Measurements from ENCODE around the gene SLC35A4.
"Not testable (repeated sequence)": the region's sequence is repeated elsewhere in the genome, so short reads cannot be mapped to it uniquely, and the experiment has no call there.

SLC35A4 gene

GRCh38 chr5:140566665-140567064 is 2.0 kb downstream of the SLC35A4 start:
- H3K4me1 ChIP-seq = no peaks in the 10 kb centered on the region
- H3K36me3 ChIP-seq (replicated peaks) = no peaks in the 10 kb centered on the region
- in situ Hi-C loops (cut with MboI; ENCODE audit: low sequenced_read_pairs) = no loop called here
- DNase-seq (ENCODE audit: low spot score in 2 of 2) = no peak
- no peaks in the 10 kb centered on the region for H3K27me3 ChIP-seq (ENCODE audit: low read depth)
- no peaks in the 10 kb centered on the region for H3K9me3 ChIP-seq
- no peak overlapping the region for H3K4me3 ChIP-seq

GRCh38 chr5:140567136-140567818 is 2.6 kb downstream of the SLC35A4 start:
- no peaks in the 10 kb centered on the region for H3K9me3 ChIP-seq
- DNase-seq (ENCODE audit: low spot score in 2 of 2) = no peak
- in situ Hi-C loops (cut with MboI; ENCODE audit: low sequenced_read_pairs) = no loop called here
- H3K4me3 ChIP-seq = no peak overlapping the region
- no peaks in the 10 kb centered on the region for H3K36me3 ChIP-seq (replicated peaks)
- H3K27me3 ChIP-seq (ENCODE audit: low read depth) = no peaks in the 10 kb centered on the region
- H3K4me1 ChIP-seq = no peaks in the 10 kb centered on the region

DNA sequence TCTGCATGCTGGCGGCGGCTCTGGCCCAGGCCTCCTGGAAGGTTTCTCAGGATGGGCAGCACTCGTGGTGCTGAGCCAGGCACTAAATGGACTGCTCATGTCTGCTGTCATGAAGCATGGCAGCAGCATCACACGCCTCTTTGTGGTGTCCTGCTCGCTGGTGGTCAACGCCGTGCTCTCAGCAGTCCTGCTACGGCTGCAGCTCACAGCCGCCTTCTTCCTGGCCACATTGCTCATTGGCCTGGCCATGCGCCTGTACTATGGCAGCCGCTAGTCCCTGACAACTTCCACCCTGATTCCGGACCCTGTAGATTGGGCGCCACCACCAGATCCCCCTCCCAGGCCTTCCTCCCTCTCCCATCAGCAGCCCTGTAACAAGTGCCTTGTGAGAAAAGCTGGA is 3.2 kb downstream of the SLC35A4 start:
- no peaks in the 10 kb centered on the region for H3K4me1 ChIP-seq
- no peak for DNase-seq (ENCODE audit: low spot score in 2 of 2)
- no peaks in the 10 kb centered on the region for H3K9me3 ChIP-seq
- no peak overlapping the region for H3K4me3 ChIP-seq
- no peaks in the 10 kb centered on the region for H3K27me3 ChIP-seq (ENCODE audit: low read depth)
- no peaks in the 10 kb centered on the region for H3K36me3 ChIP-seq (replicated peaks)
- in situ Hi-C loops (cut with MboI; ENCODE audit: low sequenced_read_pairs) = no loop called here

DNA sequence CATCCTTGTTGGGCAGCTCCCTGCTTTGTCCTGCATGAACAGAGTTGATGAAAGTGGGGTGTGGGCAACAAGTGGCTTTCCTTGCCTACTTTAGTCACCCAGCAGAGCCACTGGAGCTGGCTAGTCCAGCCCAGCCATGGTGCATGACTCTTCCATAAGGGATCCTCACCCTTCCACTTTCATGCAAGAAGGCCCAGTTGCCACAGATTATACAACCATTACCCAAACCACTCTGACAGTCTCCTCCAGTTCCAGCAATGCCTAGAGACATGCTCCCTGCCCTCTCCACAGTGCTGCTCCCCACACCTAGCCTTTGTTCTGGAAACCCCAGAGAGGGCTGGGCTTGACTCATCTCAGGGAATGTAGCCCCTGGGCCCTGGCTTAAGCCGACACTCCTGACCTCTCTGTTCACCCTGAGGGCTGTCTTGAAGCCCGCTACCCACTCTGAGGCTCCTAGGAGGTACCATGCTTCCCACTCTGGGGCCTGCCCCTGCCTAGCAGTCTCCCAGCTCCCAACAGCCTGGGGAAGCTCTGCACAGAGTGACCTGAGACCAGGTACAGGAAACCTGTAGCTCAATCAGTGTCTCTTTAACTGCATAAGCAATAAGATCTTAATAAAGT is 3.9 kb downstream of the SLC35A4 start:
- Histone ChIP-seq H3K9me3 (no peaks in the 10 kb centered on the region), H3K36me3 (replicated peaks) (no peaks in the 10 kb centered on the region), H3K27me3 (ENCODE audit: low read depth) (no peaks in the 10 kb centered on the region), H3K4me1 (no peaks in the 10 kb centered on the region), H3K4me3 (no peak overlapping the region)
- no peak for DNase-seq (ENCODE audit: low spot score in 2 of 2)
- in situ Hi-C loops (cut with MboI; ENCODE audit: low sequenced_read_pairs) = no loop called here

GRCh38 chr5:140569197-140569596 is 4.6 kb downstream of the SLC35A4 start:
- Histone ChIP-seq H3K4me1 (no peaks in the 10 kb centered on the region), H3K36me3 (replicated peaks) (no peaks in the 10 kb centered on the region), H3K9me3 (no peaks in the 10 kb centered on the region), H3K4me3 (no peak overlapping the region), H3K27me3 (ENCODE audit: low read depth) (no peaks in the 10 kb centered on the region)
- in situ Hi-C loops (cut with MboI; ENCODE audit: low sequenced_read_pairs) = no loop called here
- DNase-seq (ENCODE audit: low spot score in 2 of 2) = no peak

GRCh38 chr5:140570058-140570457 is 5.4 kb downstream of the SLC35A4 start:
- Histone ChIP-seq H3K27me3 (ENCODE audit: low read depth) (no peaks in the 10 kb centered on the region), H3K4me1 (no peaks in the 10 kb centered on the region), H3K36me3 (replicated peaks) (no peaks in the 10 kb centered on the region), H3K4me3 (no peak overlapping the region), H3K9me3 (no peaks in the 10 kb centered on the region)
- DNase-seq (ENCODE audit: low spot score in 2 of 2) = no peak
- in situ Hi-C loops (cut with MboI; ENCODE audit: low sequenced_read_pairs) = no loop called here

DNA sequence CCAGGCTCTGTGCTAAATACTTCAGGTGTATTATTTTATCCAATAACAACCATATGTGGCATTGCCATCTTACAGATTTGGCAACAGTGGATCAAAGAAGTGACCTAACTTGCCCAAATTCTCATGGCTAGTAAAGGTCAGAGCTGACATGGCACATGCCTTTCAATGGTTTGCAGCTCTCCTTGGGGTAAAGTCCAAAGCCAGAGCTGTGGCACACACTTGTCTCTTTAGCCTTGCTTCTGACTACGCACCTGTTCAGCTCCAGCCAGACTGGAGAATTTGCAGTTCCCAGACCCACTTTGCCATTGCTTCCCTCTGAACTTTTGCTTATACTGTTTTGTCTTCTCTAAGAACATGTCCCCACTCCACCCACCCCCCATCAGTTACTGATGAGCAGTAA is 5.9 kb downstream of the SLC35A4 start:
- DNase-seq (ENCODE audit: low spot score in 2 of 2) = no peak
- Histone ChIP-seq H3K9me3 (no peaks in the 10 kb centered on the region), H3K27me3 (ENCODE audit: low read depth) (no peaks in the 10 kb centered on the region), H3K4me1 (no peaks in the 10 kb centered on the region), H3K36me3 (replicated peaks) (no peaks in the 10 kb centered on the region), H3K4me3 (no peak overlapping the region)
- in situ Hi-C loops (cut with MboI; ENCODE audit: low sequenced_read_pairs) = no loop called here

DNA sequence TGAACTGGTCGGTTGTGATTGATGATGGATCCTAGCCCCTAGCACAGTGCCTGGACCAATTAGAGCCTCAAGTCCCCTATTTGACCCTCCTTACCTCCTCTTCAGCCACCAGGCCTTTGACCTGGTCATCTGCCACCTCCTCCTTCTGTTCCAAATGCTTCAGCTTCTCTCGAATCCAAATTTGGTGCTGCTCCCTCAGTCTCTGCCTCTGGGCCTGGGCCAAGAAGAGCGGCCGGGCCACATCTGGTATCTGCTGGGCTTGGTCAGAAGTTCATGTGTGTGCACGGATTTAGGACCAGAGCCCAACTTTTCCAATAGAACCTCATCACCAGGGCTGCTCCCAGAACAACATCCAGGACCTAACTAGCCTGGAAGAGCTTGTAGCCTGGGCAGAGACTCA is 6.5 kb downstream of the SLC35A4 start:
- H3K4me1 ChIP-seq = no peaks in the 10 kb centered on the region
- H3K27me3 ChIP-seq (ENCODE audit: low read depth) = no peaks in the 10 kb centered on the region
- in situ Hi-C loops (cut with MboI; ENCODE audit: low sequenced_read_pairs) = no loop called here
- no peaks in the 10 kb centered on the region for H3K9me3 ChIP-seq
- no peak overlapping the region for H3K4me3 ChIP-seq
- H3K36me3 ChIP-seq (replicated peaks) = no peaks in the 10 kb centered on the region
- DNase-seq (ENCODE audit: low spot score in 2 of 2) = no peak

GRCh38 chr5:140573683-140574082 is 9.1 kb downstream of the SLC35A4 start:
- Histone ChIP-seq H3K4me3 (no peak overlapping the region), H3K4me1 (no peaks in the 10 kb centered on the region), H3K27me3 (ENCODE audit: low read depth) (no peaks in the 10 kb centered on the region), H3K9me3 (no peaks in the 10 kb centered on the region), H3K36me3 (replicated peaks) (no peaks in the 10 kb centered on the region)
- in situ Hi-C loops (cut with MboI; ENCODE audit: low sequenced_read_pairs) = no loop called here
- no peak for DNase-seq (ENCODE audit: low spot score in 2 of 2)

GRCh38 chr5:140574165-140574564 is 9.5 kb downstream of the SLC35A4 start:
- in situ Hi-C loops (cut with MboI; ENCODE audit: low sequenced_read_pairs) = no loop called here
- no peaks in the 10 kb centered on the region for H3K9me3 ChIP-seq
- H3K4me1 ChIP-seq = no peaks in the 10 kb centered on the region
- H3K4me3 ChIP-seq = no peak overlapping the region
- H3K27me3 ChIP-seq (ENCODE audit: low read depth) = no peaks in the 10 kb centered on the region
- DNase-seq (ENCODE audit: low spot score in 2 of 2) = no peak
- no peaks in the 10 kb centered on the region for H3K36me3 ChIP-seq (replicated peaks)

DNA sequence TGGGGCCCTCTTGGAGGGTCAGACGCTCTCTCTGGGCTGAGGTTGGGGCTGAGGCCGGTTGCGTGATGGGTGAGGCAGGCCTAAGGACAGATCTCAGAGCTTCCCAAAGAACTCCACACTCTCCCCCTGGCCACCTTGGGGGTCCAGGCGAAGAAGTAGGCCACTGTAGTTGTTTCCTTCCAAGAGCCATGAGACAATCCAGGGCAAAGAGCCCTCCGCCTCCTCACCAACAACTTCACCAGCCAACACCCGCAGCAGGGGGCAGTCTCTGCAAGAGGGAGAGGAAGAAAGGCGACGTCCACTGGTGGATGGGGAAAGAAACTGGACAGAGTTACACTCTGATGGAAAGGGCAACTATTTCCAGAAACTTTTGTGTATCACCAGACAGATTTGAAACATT is 10.7 kb downstream of the SLC35A4 start:
- in situ Hi-C loops (cut with MboI; ENCODE audit: low sequenced_read_pairs) = no loop called here
- peak in 1 of 2 experiments; percentile 41 for DNase-seq (ENCODE audit: low spot score in 2 of 2)
- H3K4me1 ChIP-seq = no peaks in the 10 kb centered on the region
- no peaks in the 10 kb centered on the region for H3K9me3 ChIP-seq
- H3K36me3 ChIP-seq (replicated peaks) = no peaks in the 10 kb centered on the region
- no peak overlapping the region for H3K4me3 ChIP-seq
- no peaks in the 10 kb centered on the region for H3K27me3 ChIP-seq (ENCODE audit: low read depth)

- Histone ChIP-seq H3K36me3 (replicated peaks) (no peaks in the 10 kb centered on the region), H3K27me3 (ENCODE audit: low read depth) (no peaks in the 10 kb centered on the region; the same call in 1 of the 2 replicates), H3K4me3 (no peak overlapping the region), H3K4me1 (no peaks in the 10 kb centered on the region), H3K9me3 (no peaks in the 10 kb centered on the region)
- no peak for DNase-seq (ENCODE audit: low spot score in 2 of 2)
- in situ Hi-C loops (cut with MboI; ENCODE audit: low sequenced_read_pairs) = no loop called here
Observed at GRCh38 chr5:140576776-140577201, 12.2 kb downstream of the SLC35A4 start.

DNA sequence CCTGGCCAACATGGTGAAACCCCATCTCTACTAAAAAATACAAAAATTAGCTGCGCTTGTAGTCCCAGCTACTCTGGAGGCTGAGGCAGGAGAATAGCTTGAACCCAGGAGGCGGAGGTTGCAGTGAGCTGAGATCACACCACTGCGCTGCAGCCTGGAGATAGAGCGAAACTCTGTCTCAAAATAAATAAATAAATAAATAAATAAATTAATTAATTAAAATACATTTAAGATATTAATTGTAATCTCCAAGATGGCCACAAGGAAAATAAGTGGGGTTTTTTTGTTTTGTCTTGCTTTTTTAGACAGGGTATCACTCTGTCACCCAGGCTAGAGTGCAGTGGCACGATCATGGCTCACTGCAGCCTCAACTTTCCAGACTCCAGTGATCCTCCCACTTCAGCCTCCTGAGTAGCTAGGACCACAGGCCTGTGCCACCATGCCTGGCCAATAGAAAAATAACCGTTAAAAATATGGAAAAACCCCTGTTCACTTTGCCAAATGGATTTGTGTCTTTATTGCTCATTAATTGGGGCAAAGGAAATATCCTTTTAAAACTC is 14.6 kb downstream of the SLC35A4 start:
- H3K27me3 ChIP-seq (ENCODE audit: low read depth); in situ Hi-C loops (cut with MboI; ENCODE audit: low sequenced_read_pairs); H3K36me3 ChIP-seq (replicated peaks); H3K4me1 ChIP-seq; H3K9me3 ChIP-seq; H3K4me3 ChIP-seq; DNase-seq (ENCODE audit: low spot score in 2 of 2): not testable (repeated sequence)

GRCh38 chr5:140587495-140587894 is 22.9 kb downstream of the SLC35A4 start:
- Histone ChIP-seq H3K9me3 (no peaks in the 10 kb centered on the region), H3K4me3 (no peak overlapping the region), H3K36me3 (replicated peaks) (no peaks in the 10 kb centered on the region), H3K27me3 (ENCODE audit: low read depth) (no peaks in the 10 kb centered on the region), H3K4me1 (no peaks in the 10 kb centered on the region)
- in situ Hi-C loops (cut with MboI; ENCODE audit: low sequenced_read_pairs) = no loop called here
- no peak for DNase-seq (ENCODE audit: low spot score in 2 of 2)
